ENCODE results near the gene ARHGEF40.

Gene ARHGEF40

DNA sequence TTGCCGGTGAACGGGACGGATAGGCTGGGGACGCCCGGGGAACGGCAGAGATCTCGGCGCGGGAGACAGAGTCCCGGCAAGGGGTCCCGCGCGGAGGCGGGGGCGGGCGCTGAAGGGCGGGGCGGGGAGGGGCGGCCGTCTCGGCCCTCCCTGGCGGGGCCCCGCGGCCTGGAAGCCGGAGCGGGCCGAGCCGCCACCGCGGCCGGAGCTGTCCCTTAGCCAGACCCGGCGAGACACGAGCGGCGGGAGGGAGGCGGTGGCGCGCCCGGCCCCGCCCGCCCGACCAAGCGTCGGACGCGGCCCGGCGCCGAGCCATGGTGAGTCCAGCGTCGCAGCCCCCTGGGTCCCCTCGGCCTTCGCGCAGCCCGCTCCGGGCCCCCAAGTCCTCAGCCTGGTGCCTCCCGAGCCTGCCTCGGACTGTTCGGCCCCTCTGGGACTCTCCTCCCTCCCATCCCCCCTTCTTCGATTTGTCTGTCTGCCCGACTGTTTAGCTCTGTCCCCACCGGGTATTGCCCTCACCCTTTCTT lies at the start of gene ARHGEF40:
Gene ARHGEF40, plus strand, starts transcription at position 222 of the 527 bp plus-strand sequence. Its CDS starts 93 bp downstream, at position 315.
- DNase-seq = peak; percentile 49

DNA sequence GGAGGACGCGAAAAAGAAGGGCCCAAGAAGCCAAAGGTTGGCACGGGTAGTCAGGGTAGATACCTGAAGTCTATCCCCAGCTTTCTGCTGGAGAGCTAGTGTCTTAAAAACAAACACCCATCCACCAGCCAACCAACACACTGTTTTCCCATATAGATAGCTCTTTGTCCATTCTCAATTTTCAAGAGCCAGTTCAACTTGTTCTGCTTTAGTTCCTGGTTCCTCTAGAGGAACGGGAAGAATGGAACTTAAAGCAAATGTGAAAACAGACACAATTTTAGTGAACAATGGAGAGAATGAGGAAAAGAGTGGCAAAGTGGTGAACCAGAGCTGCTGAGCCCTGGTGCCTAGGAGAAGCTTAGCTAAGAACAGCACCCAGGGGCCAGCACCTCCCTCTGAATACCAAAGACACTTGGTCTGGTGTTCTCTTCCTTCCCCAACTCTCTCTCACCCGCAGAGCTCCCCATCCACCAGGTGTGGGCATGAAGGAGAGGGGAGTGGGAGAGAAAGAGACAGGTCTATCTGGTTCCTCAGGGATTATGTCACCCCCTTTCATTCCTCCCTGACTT lies 49.0 kb upstream of the ARHGEF40 start:
- no peak for DNase-seq

DNA sequence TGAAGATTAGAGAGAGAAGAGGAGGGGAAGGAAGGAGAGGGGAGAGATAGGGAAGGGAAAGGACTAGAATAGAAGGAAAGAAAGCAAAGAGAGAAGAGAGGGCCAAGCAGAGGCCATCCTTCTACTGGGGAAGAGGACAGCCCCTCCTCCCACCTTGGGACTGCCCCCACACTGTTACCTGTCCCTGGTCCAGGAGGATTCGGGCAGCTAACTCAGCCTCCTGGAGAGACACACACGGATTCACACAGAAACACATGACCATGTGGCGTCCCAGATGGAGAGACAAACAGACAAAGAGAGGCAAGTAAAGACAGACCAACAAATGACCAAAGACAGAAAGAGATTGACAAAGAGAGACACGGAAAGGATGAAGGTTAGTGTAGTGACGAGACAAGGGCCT lies 47.4 kb upstream of the ARHGEF40 start:
- no peak for DNase-seq

DNA sequence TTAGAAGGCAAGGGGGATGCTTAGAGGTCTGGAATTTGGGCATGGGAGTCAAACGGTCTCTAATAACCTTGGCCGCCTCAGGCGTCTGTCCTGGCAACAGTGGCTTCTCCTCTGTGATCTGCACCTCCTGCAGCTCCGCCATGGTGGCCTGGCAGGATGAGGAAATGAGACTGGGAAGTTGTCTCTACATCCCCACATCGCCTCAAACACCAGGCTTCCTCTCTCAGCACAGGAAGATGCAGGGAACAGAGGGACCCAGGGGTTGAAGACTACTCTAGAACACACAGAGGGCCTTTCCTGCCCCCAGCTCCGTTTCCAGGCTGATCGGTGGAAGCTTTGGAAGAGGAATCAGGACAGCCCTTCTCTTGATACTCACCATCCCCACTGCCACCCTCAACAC lies 46.9 kb upstream of the ARHGEF40 start:
- no peak for DNase-seq

DNA sequence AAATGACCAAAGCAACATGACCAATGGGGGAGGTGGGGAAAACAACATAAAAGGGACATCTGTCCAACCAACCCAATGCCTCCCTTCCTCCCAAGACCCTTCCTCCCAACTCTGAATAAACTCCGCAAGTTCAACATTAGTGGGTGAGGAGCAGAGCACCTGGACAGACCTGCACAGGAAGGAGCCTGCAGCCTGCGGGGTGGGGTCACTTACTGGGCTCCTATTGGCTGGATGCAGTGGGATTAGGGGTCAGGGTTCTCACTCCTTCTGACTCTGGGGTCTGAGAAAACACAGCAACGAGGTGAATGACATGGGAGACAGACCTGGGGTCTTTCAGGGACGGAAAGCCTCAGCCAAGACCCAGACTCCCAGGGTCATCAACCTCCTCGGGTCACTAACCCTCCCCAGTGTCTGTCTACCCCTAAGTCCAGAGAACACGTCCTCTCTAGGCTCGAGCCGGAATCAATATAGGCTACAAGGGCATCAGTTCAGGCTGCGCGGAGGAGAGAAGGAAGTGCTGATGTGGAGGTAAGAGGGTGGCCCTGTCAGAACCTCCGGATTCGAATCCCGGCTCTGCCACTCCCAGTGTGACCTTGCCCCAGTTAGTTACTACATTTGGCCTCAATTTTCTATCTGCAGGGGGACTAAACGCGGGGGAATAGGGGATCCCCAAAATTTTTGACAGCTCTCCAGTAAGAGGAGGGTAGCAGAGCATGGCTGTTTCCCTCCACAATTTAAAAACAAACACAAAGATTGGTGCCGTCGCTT lies 46.1 kb upstream of the ARHGEF40 start:
- no peak for DNase-seq

DNA sequence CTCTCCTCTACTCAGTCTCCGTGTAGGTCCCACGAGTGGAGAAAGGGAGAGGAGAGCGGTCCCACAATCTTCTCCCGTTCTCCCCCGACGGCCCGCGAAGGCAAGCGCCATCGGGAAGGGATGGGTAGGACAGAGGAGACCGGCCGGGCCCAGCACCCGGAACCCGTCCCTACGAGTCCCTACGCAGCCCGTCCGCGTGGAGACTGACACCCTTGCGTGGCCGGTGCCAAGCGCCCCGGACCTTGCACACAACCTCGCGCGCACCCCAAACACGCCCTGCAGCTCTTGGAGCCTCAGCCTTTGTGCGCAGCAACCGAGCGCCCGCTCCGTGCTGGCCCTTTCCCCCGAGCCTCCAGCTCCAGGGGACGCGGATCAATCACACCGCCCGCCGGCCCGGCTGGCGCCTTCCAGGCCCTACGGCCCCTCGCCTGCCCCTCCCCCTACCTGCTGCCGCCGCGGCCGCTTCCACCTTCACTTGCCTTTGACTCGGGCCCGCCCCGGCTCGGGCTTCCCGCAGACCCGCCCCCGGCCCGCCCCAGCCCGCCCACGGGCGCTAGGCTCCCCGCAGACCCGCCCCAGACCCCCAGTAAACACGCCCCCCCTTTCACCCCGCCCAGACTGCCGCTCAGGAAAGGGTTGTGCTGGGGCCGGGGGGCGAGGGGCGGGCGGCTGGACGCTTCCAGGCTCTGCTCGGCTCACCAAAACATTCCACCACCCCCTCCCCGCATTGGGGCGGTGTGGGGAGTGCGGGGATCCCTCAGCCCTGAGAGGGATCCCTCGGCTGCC lies 45.3 kb upstream of the ARHGEF40 start, which contains the start of gene NDRG2:
Gene NDRG2, minus strand, starts transcription at position 477 of the 786 bp plus-strand sequence. CDS start 1,746 bp downstream, outside the sequence.
- peak; percentile 72 for DNase-seq

DNA sequence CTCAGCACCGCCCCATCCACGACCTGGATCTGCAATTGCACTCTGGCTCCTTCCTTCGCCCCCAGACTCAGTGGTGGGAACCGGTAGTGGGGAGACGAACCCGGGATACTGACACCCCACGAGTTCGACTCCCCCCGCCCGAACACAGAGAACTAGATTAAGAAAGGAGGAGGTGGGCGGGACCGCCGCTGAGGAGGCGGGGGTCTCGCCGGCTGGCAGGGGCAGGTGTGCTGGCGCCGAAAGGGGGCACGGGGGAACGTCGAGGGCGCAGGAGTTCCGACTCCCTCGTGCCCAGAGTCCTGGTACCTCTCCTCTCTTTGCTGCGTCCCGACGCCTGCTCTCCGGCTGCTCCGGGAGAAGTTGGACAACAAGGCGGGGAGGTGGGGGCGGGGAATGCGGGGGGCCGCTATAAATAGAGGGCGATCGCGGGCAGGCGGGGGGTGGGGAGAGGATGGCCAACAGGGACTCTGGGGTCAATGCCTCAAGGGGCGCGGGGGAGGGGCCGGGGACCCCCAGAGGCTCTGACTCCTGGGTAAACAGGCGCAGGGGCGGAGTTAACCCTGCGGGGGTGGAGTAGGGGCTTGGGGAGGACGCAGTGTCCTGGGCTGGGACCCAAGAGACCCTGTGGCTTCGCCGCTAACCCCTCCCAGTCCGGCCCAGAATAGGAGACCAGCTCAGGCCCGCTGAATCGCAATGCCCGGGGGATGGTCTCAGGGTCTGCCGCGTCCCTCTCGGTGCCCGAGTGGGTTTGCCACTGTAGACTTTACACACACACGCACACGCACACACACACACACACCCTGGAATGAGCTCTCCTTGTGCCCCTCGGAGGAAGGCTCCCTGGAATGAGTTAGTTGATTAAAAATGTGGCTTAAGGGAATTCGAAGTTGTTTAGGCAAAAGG lies 44.5 kb upstream of the ARHGEF40 start:
- DNase-seq = no peak

DNA sequence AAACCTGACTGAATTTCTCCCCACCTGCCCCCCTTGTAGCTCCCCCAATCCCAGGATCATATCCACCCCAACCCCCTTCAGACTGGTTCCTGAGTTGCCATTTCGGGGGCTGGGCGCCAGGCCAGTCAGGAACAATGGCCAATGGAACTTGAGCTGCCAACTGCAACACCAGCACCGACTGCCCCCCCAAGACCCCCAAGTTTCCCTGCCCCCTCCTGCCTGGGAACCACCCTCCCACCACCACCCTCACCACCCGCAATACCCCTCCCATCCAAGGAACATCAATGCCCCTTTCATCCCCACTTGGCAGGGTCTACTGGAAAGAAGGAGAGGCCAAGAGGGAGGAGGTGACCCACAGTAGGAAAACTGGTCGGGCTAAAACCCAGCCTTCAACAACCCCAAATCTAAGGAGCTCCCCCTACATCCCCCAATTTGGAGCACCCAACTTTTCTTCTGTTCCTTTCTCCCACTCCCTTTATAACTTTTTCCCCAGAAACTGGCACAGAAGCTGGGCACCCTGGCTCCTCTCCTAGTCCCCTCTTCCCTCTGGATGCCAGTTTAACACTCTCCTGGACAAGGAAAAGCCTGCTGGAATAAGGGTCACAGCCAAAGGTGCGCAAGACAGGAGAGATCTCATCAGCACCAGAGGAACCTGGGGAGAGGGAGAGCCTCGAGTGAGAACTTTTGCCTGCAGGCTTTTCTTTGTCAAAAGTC lies 43.7 kb upstream of the ARHGEF40 start:
- no peak for DNase-seq

DNA sequence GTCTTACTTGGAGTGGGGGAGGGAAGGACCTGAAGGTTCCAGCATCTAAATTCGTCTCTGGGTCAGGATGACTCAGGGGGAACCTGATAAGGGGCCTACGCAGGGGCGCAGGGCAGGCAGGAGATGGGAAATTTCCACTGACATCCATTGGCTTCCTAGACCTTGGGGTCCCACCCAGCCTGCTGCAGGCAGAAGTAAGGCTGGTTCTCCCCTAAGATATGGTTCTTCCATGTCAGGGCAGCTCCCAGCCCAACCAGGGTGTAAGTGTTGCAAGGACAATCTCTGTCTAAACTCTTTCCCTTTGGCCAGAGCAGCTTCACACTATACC lies 43.2 kb upstream of the ARHGEF40 start:
- no peak for DNase-seq

DNA sequence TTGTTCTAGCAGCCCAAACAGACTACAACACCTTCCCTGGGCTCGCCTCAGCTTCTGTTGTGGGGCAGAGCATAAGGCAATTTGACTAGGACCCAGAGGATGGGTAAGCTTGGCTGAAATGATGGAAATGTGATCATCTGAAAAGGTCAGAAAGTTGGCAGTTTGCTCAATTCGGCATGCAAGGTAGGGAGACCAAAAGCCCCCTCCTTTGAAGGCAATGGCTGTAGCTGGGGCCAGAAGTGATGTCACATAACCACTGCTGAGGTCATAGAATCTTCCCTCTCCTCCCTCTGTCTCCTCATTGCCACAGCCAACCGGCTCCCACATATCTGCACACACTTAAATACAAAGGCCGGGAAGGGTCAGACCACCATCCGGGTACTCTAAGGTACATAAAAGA lies 40.2 kb upstream of the ARHGEF40 start, which contains the start of gene TPPP2:
Gene TPPP2, plus strand, starts transcription at position 301 of the 400 bp plus-strand sequence. CDS start 365 bp downstream, outside the sequence.
- DNase-seq = no peak

DNA sequence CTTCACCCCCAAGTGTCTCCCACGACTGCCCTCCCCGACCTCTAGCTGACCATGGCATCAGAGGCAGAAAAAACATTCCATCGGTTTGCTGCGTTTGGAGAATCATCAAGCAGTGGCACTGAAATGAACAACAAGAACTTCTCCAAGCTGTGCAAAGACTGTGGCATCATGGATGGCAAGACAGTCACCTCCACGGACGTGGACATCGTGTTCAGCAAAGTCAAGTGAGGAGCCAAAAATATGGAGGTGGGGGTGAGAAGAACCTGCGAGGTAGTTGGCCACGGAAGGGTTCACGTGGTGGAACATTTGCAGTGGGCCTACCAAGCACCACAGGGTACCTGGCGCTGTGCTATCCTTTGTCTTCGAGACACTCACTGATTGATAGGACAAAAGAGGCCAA lies 39.6 kb upstream of the ARHGEF40 start:
- DNase-seq = no peak

DNA sequence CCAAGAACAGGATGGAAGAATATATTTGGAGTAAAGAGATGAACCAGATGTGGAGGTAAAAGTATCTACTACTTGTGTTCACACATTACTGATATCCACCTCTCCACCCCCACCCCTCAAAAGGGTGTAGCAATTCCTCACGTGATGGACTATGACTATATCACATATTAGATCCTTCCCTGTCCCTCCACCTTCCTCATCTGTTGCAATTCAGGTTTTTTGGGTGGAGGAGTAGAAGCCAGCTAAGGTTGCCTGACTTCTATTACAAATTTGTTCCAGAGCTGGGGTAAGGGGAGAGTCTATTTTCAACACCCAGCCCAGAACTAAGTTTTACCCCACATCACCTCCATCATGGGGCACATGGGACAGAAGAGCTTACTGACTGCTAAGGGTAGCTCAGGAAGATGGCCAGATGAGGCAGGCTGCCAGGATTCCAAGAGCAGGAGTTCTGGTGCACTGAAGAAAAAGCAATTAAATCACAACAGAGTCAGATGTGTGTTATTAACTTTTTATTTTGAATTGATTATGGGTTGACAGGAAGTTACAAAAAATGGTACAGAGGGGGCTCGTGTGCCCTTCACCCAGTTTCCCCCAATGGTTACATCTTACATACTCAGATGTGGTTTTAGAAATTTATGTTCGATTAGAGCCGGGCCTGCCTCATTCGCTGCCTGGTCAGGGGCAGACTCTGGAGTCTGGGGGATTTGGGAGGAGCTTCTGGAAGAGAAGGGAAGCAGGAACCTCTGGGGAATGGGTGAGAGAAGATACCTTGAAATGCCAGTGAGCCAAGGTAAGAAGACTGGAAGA lies 37.6 kb upstream of the ARHGEF40 start:
- DNase-seq = no peak

DNA sequence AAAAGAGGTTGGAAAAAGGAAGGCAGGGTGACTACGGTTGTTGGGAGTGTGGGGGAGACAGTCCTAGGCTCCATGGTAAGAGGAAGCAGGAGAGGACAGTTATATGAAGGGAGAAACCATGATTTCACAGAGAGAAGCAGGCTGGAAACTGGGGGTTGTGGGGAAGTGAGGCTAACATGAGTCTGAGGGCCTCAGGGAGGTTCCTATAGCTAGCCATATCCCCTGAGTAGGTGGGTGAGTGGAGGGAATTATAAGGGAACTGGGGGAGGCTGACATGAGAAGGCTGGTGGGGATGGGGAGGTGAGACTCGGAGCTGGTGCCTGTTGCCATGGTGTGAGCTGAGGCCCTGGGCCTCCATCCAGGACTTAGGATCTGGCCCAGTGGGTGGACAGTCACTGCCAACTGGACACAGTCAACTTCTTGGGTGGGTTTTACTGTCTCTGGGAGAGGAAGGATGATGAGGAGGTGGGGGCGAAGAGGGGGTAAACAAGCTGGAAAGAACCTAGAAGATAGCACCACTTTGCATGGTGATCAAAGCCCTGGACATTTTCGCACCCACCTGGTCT lies 36.9 kb upstream of the ARHGEF40 start:
- no peak for DNase-seq

DNA sequence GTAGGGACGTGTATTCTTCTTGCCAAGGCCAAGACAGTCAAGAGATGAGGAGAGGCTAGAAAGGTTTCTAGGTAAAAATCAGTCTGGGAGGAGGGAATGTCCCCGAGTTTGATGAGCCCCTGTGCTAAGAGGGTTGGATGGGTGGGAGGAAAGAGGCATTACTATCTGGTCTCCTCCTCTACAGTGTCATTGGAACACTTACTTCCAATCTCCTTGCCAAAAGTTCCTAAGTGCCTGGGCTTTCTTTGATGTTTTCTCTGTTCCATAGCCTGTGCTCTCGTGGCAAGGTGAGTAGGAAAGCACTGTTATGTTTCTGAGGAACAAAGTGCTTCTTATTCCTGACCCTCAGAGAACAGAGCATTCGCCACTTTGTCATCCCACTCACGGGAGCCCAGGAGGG lies 35.4 kb upstream of the ARHGEF40 start, which contains the start of gene RNASE13:
Gene RNASE13, minus strand, starts transcription at position 101 of the 400 bp plus-strand sequence. CDS start 519 bp downstream, outside the sequence.
- DNase-seq = no peak

DNA sequence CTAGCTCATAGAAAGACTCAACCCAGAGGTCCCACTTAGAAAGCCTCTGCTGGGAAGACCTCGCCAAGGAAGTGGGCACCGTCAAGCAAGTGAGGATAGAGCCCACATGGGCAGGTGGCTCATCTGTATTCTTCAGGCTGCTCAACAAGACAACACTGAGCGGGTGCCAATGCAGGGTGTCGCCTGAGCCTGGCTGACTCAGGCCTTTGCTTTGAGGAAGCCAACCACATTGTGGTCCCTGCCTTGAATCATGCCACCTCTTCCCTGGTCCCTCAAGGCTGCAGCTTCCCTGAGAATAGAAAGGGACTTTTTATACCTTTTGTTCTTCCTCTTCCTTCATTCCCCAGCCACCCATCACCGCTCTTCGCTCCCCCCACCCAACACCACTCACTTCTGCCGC lies 33.4 kb upstream of the ARHGEF40 start:
- DNase-seq = no peak

DNA sequence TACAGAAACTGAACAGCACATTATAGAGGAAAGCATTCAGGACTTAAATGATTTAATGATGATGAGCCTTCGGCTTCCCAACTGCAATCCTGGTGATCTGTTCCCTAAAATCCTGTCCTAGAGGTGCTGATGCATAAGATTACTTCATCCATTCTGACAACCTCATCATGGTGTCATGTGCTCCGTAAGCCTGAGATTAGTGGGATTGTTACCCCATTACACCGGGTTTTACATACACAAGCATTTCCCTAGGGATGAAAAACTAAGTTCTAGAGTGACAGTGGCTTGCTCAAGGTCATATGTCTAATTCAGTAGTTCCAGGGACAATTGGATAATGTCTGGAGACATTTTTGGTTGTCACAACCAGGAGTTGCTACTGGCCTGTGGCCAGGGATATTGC lies 32.9 kb upstream of the ARHGEF40 start:
- DNase-seq = no peak

DNA sequence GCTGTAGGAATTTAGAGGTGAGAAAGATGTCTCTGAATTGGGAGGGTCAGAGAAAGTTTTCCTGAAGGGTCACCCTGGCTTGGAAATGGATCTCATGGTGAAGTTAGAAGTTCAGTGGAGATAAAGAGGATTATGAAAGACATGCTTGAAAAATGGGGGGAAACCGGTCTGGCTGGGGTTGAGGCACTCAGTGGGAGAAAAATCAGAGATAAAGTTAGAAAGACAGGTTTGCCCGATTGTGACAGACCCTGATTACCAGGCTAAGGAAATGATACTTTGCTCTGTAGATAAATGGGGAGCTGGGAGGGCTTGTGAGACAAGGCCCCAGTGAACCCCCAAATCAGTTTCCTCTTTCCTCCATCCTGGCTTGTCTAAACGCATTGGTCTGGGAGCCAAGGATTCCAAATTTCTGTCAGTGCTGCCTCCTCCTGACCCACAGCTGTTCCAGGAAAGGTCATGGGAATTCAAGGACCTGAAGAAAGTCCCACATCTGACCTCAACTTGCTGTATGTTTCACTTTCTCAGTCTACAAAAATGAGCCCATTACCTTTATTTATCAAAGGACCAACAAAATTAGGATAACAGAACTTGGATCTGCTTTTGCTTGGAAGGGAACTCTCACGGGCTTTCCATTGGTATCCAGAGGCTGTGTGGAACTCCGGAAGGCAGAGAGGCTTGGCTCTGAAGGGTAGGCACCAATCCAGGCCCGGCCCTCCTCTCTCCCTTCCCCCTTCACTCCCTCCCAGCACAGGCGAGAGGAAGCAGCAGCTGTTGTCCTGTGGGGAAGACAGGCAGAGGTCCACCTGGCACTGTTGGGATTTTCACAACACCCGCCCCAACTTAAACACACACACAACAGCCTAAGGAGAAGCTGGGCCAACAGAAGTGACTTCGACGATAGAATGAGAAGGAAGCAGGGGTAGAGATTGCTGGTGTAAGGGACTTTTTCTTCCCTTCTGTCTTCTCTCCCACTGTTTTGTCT lies 31.4 kb upstream of the ARHGEF40 start:
- no peak for DNase-seq

DNA sequence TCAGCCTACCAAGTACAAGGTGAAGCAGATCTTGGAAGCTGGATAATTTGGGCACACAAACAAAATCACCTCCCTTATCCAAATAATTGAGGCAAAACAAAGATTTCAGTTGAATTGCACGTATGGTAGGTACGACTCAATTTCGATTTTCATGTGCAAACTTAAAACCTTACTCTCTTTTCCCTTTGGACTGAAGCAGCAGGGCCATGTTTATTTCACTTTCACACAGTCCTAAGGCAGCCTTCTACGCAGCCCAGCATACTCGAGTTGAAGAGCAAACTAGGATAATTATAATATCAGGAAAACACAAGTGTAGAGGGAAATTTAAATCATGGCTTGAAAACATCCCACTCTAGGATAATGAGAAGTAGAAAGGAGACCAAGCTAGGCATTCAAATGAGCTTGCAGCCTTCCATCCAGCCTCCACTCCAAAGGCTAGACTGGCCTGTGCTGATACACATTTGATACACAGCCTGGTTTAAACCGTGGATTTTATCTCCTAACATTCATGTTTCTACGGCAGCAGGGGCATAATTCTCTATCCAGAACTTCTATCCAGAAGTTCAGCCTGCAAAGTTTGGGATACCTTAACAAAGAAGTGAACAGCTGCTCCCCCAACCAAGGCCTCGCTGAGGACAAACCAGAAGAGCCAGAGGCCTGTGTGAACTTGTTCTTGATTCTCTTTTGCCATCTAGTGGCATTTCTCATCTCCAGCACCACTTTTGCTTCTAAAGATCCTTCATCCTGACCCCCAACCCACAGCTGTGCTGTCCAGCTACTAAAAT lies 30.3 kb upstream of the ARHGEF40 start:
- DNase-seq = no peak
